ENCODE results near the gene DUOXA1.
"Not testable (repeated sequence)": the region's sequence is repeated elsewhere in the genome, so short reads cannot be mapped to it uniquely, and the experiment has no call there.

Gene DUOXA1

GRCh38 chr15:45093622-45094357 is 35.9 kb downstream of the DUOXA1 start:
- in situ Hi-C loops (cut with MboI; ENCODE audit: low sequenced_read_pairs) = no loop called here

DNA sequence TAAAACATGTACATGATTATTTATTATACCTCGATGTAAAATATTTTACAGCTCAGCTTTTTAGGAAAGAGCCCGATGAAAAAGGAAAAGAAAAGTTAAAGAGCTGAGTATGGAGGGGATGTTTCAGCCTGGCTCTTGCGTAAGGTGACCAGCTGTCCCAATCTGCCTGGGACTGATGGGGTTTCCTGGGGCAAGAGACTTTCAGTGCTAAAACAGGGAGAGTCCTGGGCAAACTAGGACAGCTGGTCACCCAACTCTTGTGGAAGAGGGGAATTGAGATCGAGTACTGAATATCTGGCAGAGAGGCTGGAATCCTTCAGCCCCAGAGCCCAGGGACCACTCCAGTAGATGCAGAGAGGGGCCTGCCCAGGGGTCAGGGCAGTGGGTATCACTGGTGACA is 36.7 kb downstream of the DUOXA1 start:
- in situ Hi-C loops (cut with MboI; ENCODE audit: low sequenced_read_pairs) = no loop called here

DNA sequence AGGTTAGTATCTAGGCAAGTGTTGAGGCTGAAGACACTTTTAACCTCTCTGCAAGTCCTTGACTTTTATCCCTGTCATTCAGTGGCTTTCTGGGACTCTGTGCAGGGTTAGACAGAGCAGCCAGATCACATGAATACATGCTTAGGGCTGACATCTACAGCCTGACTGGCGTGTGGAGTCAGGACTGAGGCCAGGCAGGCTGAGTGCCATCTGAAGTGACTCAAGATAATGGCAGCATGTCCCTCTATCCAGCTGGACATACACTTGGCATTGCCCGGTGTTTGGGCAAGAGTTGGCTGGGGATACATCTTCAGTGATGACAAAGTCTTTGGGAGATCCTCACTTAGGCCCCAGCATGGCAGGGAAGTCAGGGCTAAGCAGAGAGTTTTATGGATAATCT is 38.1 kb downstream of the DUOXA1 start:
- in situ Hi-C loops (cut with MboI; ENCODE audit: low sequenced_read_pairs) = no loop called here

GRCh38 chr15:45091161-45091560 is 38.5 kb downstream of the DUOXA1 start:
- in situ Hi-C loops (cut with MboI; ENCODE audit: low sequenced_read_pairs) = no loop called here

DNA sequence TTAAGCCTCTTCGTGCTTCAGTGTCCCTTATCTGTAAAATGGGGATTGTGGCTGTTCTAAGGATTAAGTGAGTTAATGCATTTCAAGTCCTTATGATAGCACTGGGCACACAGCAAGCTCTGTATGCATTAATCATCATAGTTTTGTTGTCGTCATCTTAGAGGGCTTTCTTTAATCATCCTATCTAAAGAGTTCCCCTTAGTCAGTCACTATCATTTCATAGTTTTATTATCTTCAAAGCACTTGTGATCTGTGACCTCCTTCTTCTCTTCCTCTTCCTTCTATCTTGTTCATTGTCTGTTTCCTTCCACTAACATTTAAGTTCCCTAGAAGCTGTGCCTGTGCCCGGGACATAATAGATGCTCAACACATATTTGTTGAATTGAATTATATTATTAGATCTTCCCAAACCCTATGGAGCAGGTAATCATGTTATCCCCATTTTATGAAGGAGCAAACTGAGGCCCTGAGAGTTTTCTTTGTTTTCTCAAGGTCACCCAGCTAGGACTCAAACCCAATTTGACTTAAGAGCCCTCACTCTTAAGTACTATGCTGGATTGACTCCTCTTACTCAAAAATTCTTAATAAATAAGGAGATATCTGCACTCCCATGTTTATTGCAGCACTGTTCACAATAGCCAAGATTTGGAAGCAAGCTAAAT is 39.8 kb downstream of the DUOXA1 start:
- in situ Hi-C loops (cut with MboI; ENCODE audit: low sequenced_read_pairs) = no loop called here

- in situ Hi-C loops (cut with MboI; ENCODE audit: low sequenced_read_pairs) = no loop called here
Measured at GRCh38 chr15:45088801-45089711, 40.6 kb downstream of the DUOXA1 start.

GRCh38 chr15:45087513-45087912 is 42.2 kb downstream of the DUOXA1 start:
- in situ Hi-C loops (cut with MboI; ENCODE audit: low sequenced_read_pairs) = no loop called here

- in situ Hi-C loops (cut with MboI; ENCODE audit: low sequenced_read_pairs) = no loop called here
Measured at GRCh38 chr15:45084163-45084562, 45.5 kb downstream of the DUOXA1 start.

GRCh38 chr15:45083223-45083622 is 46.5 kb downstream of the DUOXA1 start:
- in situ Hi-C loops (cut with MboI; ENCODE audit: low sequenced_read_pairs) = no loop called here

- in situ Hi-C loops (cut with MboI; ENCODE audit: low sequenced_read_pairs) = not testable (repeated sequence)
Measured at GRCh38 chr15:45082412-45082811, 47.3 kb downstream of the DUOXA1 start.

DNA sequence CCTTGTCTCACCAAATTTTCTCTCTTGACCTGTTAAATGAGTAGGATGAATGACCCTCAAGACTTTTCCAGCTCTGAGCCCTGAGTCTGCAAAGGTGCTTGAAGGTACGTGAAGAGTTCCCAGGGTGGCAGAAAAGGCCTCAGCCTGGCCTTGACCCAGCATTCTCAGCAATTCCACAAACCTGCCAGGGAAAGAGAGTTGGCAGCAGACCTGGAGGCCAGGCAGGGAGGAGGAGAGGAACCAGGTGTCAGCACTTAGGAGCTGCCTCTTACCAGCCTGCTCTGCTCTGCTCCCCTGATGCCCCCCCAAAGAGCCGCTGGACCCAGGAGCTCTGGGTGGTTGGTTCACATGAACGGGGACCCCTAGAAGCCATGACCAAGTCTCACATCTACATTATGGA is 49.1 kb downstream of the DUOXA1 start:
- in situ Hi-C loops (cut with MboI; ENCODE audit: low sequenced_read_pairs) = not testable (repeated sequence)

- in situ Hi-C loops (cut with MboI; ENCODE audit: low sequenced_read_pairs) = not testable (repeated sequence)
Measured at GRCh38 chr15:45079628-45080246, 49.9 kb downstream of the DUOXA1 start.

GRCh38 chr15:45079201-45079600 is 50.5 kb downstream of the DUOXA1 start:
- in situ Hi-C loops (cut with MboI; ENCODE audit: low sequenced_read_pairs) = not testable (repeated sequence)

GRCh38 chr15:45077391-45077790 is 52.3 kb downstream of the DUOXA1 start:
- in situ Hi-C loops (cut with MboI; ENCODE audit: low sequenced_read_pairs) = not testable (repeated sequence)

- in situ Hi-C loops (cut with MboI; ENCODE audit: low sequenced_read_pairs) = not testable (repeated sequence)
Measured at GRCh38 chr15:45075440-45076320, 54.0 kb downstream of the DUOXA1 start.

- in situ Hi-C loops (cut with MboI; ENCODE audit: low sequenced_read_pairs) = not testable (repeated sequence)
Measured at GRCh38 chr15:45073602-45074001, 56.1 kb downstream of the DUOXA1 start.

DNA sequence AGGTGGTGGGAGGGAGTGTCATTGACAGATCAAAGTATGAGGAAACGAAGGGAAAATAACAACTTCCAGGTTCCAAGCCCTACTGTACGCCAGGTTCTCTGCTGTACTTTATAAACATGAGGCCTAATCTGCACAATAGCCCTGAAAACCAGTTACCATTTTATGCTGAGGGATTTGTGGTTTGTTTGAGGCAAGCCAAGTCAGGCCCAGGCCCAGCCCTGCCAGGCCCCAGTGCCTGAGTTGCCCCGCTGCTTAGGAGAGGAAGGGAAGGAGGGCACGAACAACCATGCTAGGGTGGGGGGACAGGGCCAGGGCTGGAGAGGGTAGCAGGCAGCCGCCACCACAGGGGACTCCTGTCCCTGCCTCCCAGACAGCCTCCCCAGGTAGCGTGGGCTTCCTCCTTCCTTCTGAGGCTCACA is 59.7 kb downstream of the DUOXA1 start:
- in situ Hi-C loops (cut with MboI; ENCODE audit: low sequenced_read_pairs) = not testable (repeated sequence)
